ENCODE data around the gene ABCB9. TPM values are rescaled to one million over a fixed set of nuclear protein-coding genes. Genes with fewer than 3 reads are reported as not detected.

Gene ABCB9
- total and polyA plus RNA-seq, 2 experiments from 2014 or later, result 1.2 to 7.0 TPM

DNA sequence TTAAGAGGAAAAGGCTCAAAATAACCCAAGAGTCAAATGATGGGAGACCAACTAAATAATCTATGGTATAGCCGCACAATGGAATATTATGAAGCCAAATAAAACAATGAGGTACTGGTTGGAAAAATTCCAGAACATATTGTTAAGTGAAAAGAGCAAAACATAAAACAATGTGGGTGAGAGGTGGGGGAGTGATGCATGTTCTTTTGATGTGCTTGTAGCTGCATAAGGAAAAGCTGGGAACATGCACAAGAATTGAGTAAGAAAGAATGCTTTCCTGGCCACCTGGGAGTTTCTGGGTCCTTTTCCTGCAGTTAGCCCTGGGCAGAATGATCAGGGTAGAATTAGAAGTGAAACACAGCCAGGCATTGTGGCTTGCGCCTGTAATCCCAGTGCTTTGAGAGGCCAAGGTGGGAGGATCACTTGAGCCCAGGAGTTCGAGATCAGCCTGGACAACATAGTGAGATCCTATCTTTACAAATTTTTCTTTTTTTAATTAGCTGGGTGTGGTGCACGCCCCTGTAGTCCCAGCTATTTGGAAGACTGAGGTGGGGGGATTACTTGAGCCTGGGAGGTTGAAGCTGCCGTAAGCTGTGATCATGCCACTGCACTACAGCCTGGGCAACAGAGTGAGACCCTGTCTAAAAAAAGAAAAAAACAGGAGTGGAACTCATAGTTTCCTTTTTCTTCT, 7.9 kb downstream of the ABCB9 start (continued):
- TF ChIP-seq, protein P1, sequence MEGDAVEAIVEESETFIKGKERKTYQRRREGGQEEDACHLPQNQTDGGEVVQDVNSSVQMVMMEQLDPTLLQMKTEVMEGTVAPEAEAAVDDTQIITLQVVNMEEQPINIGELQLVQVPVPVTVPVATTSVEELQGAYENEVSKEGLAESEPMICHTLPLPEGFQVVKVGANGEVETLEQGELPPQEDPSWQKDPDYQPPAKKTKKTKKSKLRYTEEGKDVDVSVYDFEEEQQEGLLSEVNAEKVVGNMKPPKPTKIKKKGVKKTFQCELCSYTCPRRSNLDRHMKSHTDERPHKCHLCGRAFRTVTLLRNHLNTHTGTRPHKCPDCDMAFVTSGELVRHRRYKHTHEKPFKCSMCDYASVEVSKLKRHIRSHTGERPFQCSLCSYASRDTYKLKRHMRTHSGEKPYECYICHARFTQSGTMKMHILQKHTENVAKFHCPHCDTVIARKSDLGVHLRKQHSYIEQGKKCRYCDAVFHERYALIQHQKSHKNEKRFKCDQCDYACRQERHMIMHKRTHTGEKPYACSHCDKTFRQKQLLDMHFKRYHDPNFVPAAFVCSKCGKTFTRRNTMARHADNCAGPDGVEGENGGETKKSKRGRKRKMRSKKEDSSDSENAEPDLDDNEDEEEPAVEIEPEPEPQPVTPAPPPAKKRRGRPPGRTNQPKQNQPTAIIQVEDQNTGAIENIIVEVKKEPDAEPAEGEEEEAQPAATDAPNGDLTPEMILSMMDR (conservative IDR thresholded peaks at IDR 0.05; ENCODE audit: low read depth in 2 of 2), result no peak
- no peak for TF ChIP-seq STAT1 (IDR thresholded peaks at IDR 0.05; ENCODE audit: unreplicated experiment)
- TF ChIP-seq ZNF114 (CRISPR knock-in tag; IDR thresholded peaks at IDR 0.05), result no peak
- TF ChIP-seq NANOG (IDR thresholded peaks at IDR 0.05; ENCODE audit: borderline replicate concordance), result no peak
- TF ChIP-seq POLR2AphosphoS5 (IDR thresholded peaks at IDR 0.05; ENCODE audit: low read depth), result no peak
- no peak for TF ChIP-seq EZH2 (IDR thresholded peaks at IDR 0.05; ENCODE audit: low read depth, unreplicated experiment)
- TF ChIP-seq, protein P2, sequence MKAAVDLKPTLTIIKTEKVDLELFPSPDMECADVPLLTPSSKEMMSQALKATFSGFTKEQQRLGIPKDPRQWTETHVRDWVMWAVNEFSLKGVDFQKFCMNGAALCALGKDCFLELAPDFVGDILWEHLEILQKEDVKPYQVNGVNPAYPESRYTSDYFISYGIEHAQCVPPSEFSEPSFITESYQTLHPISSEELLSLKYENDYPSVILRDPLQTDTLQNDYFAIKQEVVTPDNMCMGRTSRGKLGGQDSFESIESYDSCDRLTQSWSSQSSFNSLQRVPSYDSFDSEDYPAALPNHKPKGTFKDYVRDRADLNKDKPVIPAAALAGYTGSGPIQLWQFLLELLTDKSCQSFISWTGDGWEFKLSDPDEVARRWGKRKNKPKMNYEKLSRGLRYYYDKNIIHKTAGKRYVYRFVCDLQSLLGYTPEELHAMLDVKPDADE (IDR thresholded peaks at IDR 0.05), result no peak
- TF ChIP-seq, protein P3, sequence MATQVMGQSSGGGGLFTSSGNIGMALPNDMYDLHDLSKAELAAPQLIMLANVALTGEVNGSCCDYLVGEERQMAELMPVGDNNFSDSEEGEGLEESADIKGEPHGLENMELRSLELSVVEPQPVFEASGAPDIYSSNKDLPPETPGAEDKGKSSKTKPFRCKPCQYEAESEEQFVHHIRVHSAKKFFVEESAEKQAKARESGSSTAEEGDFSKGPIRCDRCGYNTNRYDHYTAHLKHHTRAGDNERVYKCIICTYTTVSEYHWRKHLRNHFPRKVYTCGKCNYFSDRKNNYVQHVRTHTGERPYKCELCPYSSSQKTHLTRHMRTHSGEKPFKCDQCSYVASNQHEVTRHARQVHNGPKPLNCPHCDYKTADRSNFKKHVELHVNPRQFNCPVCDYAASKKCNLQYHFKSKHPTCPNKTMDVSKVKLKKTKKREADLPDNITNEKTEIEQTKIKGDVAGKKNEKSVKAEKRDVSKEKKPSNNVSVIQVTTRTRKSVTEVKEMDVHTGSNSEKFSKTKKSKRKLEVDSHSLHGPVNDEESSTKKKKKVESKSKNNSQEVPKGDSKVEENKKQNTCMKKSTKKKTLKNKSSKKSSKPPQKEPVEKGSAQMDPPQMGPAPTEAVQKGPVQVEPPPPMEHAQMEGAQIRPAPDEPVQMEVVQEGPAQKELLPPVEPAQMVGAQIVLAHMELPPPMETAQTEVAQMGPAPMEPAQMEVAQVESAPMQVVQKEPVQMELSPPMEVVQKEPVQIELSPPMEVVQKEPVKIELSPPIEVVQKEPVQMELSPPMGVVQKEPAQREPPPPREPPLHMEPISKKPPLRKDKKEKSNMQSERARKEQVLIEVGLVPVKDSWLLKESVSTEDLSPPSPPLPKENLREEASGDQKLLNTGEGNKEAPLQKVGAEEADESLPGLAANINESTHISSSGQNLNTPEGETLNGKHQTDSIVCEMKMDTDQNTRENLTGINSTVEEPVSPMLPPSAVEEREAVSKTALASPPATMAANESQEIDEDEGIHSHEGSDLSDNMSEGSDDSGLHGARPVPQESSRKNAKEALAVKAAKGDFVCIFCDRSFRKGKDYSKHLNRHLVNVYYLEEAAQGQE (IDR thresholded peaks at IDR 0.05; ENCODE audit: unreplicated experiment), result no peak
- no peak for TF ChIP-seq JUNB (IDR thresholded peaks at IDR 0.05; ENCODE audit: unreplicated experiment)
- TF ChIP-seq CREB1 (CRISPR knock-in tag; IDR thresholded peaks at IDR 0.05; ENCODE audit: low read depth), result no peak
- no peak for TF ChIP-seq EZH2phosphoT487 (IDR thresholded peaks at IDR 0.05; ENCODE audit: unreplicated experiment)

DNA sequence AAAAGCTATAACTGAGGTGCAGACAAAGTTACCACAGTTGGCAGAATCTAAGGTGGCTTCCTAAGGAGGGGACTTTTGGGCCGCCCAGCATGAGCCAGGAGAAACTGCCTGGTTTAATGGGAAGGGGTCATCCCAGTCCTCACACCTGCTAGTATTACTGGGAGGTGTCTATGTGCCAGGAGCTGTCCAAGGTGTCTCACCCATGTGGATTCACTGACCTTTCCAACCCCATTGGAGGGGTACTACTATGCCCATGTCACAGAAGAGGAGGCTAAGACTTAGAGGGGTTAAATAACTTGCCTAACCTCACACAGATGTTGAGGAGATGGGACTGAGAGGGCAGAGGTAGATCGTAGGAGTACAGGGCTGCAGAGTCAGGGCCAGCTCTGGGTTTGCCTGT, 10.2 kb downstream of the ABCB9 start:
- Mint-ChIP-seq H3K27me3 (ENCODE audit: insufficient read depth, low read depth, poor library complexity) (peaks cover 6% of the 10 kb centered on the region), H3K4me1 (no peaks in the 10 kb centered on the region), H3K36me3 (ENCODE audit: low read depth) (peaks cover 3% of the 10 kb centered on the region; the same call in 1 of the 3 replicates), H3K27ac (no peak overlapping the region), H3K4me3 (no peak overlapping the region), H3K9me3 (no peaks in the 10 kb centered on the region)
- Histone ChIP-seq H3K79me2 (replicated peaks; ENCODE audit: insufficient read depth) (no peaks in the 10 kb centered on the region), H3K4me1 (ENCODE audit: insufficient read depth) (no peaks in the 10 kb centered on the region), H3K9me2 (ENCODE audit: insufficient read depth) (no peaks in the 10 kb centered on the region), H3K4me2 (no peak overlapping the region), H2AFZ (no peak overlapping the region), H3K27ac (ENCODE audit: low read depth) (no peak overlapping the region), H3F3A (replicated peaks; ENCODE audit: low read depth) (no peaks in the 10 kb centered on the region), H4K20me1 (replicated peaks; ENCODE audit: insufficient read depth) (0 out of 2 replicates have a peak, but pooled peaks cover 12% of the 10 kb centered on the region), H3K4me3 (no peak overlapping the region), H3K27me3 (ENCODE audit: insufficient read depth) (no peaks in the 10 kb centered on the region), H3K36me3 (ENCODE audit: insufficient read depth) (no peaks in the 10 kb centered on the region)
- DNase-seq (ENCODE audit: low spot score) (no peak), ATAC-seq (no peak)
- TF ChIP-seq, protein P2 (IDR thresholded peaks at IDR 0.05), result no peak
- TF ChIP-seq, protein P3 (IDR thresholded peaks at IDR 0.05; ENCODE audit: unreplicated experiment), result peak; percentile 56
